T-cell (primary cell): ENCODE data around the gene UACA. TPM values are rescaled to one million over a fixed set of nuclear protein-coding genes. Genes with fewer than 3 reads are reported as not detected.

ENCODE experiments used
- ATAC-seq, 4 experiments: fragments of 200-7000 bp in 3 of 4; fragments of 150-1000 bp in 1 of 4; cut with Tn5 transposase; replicated peaks in 1 of 4; 1 replicate in 3 of 4; 2 replicates in 1 of 4; pipeline ENCODE4 v1.10.0; 2021; ENCODE audit warnings: moderate library complexity in 3 of 4, mild to moderate bottlenecking in 2 of 4, moderate number of reproducible peaks in 1 of 4
- CTCF ChIA-PET, 2 donors: fragments of 300-600 bp; sonication (Branson Sonifier 250); formaldehyde crosslinking; loops; one replicate each; lab custom pipeline; 2022; ENCODE audit warnings: antibody characterized with exemption in 2 of 2; lab: Charles Lee
- POLR2A ChIA-PET, 2 donors: fragments of 300-600 bp; sonication (Branson Sonifier 250); formaldehyde crosslinking; loops; one replicate each; lab custom pipeline; 2022; ENCODE audit warnings: antibody characterized with exemption in 2 of 2; lab: Charles Lee
- DNase-seq, 35 experiments: peaks; one replicate each; pipeline versions ENCODE4 v3.0.0 to v3.0.0-alpha.2; 2013 to 2023
- H3K27ac ChIP-seq: one replicate; pipeline ENCODE4 v1.5.1; 2013; ENCODE audit warnings: low read length
- H3K27me3 ChIP-seq, 2 experiments: replicated peaks in 1 of 2; 1 replicate in 1 of 2; 2 replicates in 1 of 2; pipeline versions ENCODE4 v1.6.1 to v1.7.0; 2013; ENCODE audit warnings: low read length in 1 of 2, mixed read lengths in 1 of 2; ENCODE audit not compliant: control insufficient read depth in 2 of 2, insufficient read depth in 2 of 2; ENCODE audit errors: extremely low read depth in 1 of 2
- H3K36me3 ChIP-seq, 2 donors: 1 replicate in 1 of 2; 2 replicates in 1 of 2; pipeline versions ENCODE4 v1.6.1 to v1.7.0; 2013; ENCODE audit warnings: low read length in 1 of 2; ENCODE audit not compliant: control insufficient read depth in 2 of 2, insufficient read depth in 1 of 2; ENCODE audit errors: extremely low read depth in 1 of 2
- H3K4me1 ChIP-seq, 2 experiments: 1 replicate in 1 of 2; 2 replicates in 1 of 2; pipeline versions ENCODE4 v1.6.1 to v1.7.0; 2013; ENCODE audit warnings: low read length in 2 of 2, mixed read lengths in 1 of 2; ENCODE audit not compliant: insufficient read depth in 2 of 2, control insufficient read depth in 1 of 2; ENCODE audit errors: extremely low read depth in 1 of 2
- H3K4me3 ChIP-seq, 2 donors: 1 replicate in 1 of 2; 2 replicates in 1 of 2; pipeline versions ENCODE4 v1.5.1 to v1.7.0; 2013; ENCODE audit warnings: mild to moderate bottlenecking in 2 of 2, low read length in 1 of 2, moderate library complexity in 1 of 2; ENCODE audit not compliant: control insufficient read depth in 1 of 2; ENCODE audit errors: extremely low read depth in 1 of 2
- H3K9me3 ChIP-seq: 2 replicates; pipeline ENCODE4 v1.7.0; 2013
- H3K27ac Mint-ChIP-seq, 2 donors: one replicate each; pipeline ENCODE4 v1.8.0; 2020 to 2021; ENCODE audit warnings: mild to moderate bottlenecking in 2 of 2, mixed read lengths in 2 of 2
- H3K27me3 Mint-ChIP-seq, 2 donors: one replicate each; pipeline ENCODE4 v1.8.0; 2021 to 2022; ENCODE audit warnings: mixed read lengths in 2 of 2
- H3K36me3 Mint-ChIP-seq: one replicate; pipeline ENCODE4 v1.8.0; 2021; ENCODE audit warnings: mixed read lengths
- H3K4me1 Mint-ChIP-seq, 3 donors: one replicate each; pipeline ENCODE4 v1.8.0; 2020 to 2022; ENCODE audit warnings: mixed read lengths in 3 of 3, mild to moderate bottlenecking in 1 of 3
- H3K4me3 Mint-ChIP-seq, 3 donors: one replicate each; pipeline ENCODE4 v1.8.0; 2020 to 2022; ENCODE audit warnings: mild to moderate bottlenecking in 3 of 3, mixed read lengths in 3 of 3, moderate library complexity in 3 of 3
- H3K9me3 Mint-ChIP-seq, 3 donors: one replicate each; pipeline ENCODE4 v1.8.0; 2020 to 2022; ENCODE audit warnings: mixed read lengths in 3 of 3
- WGBS: methylation state at CpG from one replicate; pipeline ENCODE4 v1.1.5; 2013; ENCODE audit warnings: missing lambda C conversion rate; ENCODE audit not compliant: insufficient coverage; 5-methylcytosine and 5-hydroxymethylcytosine counted together
- total RNA-seq, 35 experiments: library from RNA in 6 of 35; stranded (reverse) in 6 of 35; fragments of 120-200 nt in 1 of 35; gene quantifications; one replicate each; pipeline versions ENCODE4 v1.2.1 to v1.2.4 and lab custom pipeline; 2013 to 2026

Gene UACA
- total RNA-seq, 5 donors from 2014 or later (not counting 1 experiment from before 2014, with no cell fraction given): 0.08 to 1.3 (median 0.70) TPM

DNA sequence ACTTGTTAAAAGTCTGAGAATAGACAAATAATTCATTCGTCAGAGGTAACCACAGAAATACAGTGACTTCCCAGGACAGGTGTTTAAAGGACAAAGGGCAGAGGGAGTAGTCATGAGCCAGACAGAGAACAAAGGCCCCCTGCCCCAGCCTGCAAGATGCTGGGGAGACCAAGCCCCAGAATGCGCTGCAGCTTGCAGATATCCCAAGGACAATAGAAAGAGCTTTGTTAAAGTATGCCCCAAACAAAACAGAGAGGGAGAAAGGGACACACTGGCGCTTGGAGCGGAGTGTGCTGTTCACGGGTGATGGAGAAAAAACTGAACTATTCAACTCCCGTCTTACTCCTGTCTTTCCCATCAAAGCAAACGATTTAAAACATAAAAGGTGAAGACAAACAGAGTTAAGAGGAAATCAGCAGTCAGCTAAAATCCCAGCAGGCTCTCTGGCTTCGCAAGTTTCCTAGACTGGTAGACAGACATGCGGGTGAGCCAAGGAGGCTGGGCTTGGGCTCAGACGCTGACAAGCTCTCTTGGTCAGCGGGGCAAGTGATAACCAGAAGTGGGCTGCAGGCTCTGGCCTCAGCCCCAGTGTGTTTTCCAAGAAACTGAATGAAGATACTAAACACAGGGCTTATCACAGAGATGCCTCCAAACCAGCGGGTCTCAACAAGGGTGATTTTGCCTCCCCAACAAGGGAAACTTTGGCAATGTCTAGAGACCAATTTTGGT is 130.1 kb downstream of the UACA start:
- no peaks in the 10 kb centered on the region for H3K36me3 ChIP-seq
- ChIA-PET POLR2A (no interaction called here), CTCF (no interaction called here)
- Mint-ChIP-seq H3K4me3 (no peak overlapping the region), H3K27ac (no peak overlapping the region), H3K9me3 (no peaks in the 10 kb centered on the region), H3K36me3 (no peaks in the 10 kb centered on the region), H3K4me1 (peaks cover 10 to 22% (median 11%) of the 10 kb centered on the region in 3 donors), H3K27me3 (peaks cover 17 to 25% of the 10 kb centered on the region in 2 donors)
- no peak for DNase-seq
- 86% methylated on average over 6 of the region's 12 CpGs for WGBS
- H3K4me1 ChIP-seq: no peaks in the 10 kb centered on the region
- no peak overlapping the region for H3K4me3 ChIP-seq
- no peak overlapping the region for H3K27ac ChIP-seq
- peaks cover 0 to 29% of the 10 kb centered on the region in 2 experiments for H3K27me3 ChIP-seq
- H3K9me3 ChIP-seq: no peaks in the 10 kb centered on the region
- no peak for ATAC-seq

DNA sequence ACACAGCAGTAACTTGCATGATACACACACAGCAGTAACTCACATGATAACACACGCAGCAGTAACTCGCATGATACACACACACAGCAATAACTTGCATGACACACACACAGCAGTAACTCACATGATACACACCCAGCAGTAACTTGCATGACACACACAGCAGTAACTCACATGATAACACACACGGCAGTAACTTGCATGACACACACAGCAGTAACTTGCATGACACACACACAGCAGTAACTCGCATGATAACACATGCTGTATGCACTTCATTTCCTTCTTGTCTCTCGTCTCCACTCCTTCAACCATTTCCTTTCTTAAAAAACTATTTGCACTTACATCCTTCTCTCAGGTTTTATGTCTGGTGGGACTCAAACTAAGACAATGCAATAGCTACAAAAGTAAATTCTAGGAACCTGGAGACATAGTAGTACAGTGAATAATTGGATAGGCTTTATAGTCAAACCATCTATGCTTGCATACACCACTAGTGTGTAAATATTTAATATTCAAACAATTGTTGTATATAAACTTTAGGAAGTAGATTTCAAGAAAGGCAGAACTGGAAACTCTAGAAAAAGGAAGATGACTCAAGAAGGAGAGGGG is 130.8 kb downstream of the UACA start:
- Mint-ChIP-seq H3K27me3 (peaks cover 17 to 32% of the 10 kb centered on the region in 2 donors), H3K4me1 (peaks cover 10 to 22% (median 11%) of the 10 kb centered on the region in 3 donors), H3K36me3 (no peaks in the 10 kb centered on the region), H3K4me3 (no peak overlapping the region), H3K9me3 (no peaks in the 10 kb centered on the region), H3K27ac (no peak overlapping the region)
- no peak for DNase-seq
- 68% methylated on average over 3 of the region's 5 CpGs for WGBS
- Histone ChIP-seq H3K27me3 (peaks cover 0 to 34% of the 10 kb centered on the region in 2 experiments), H3K36me3 (no peaks in the 10 kb centered on the region), H3K27ac (no peak overlapping the region), H3K9me3 (no peaks in the 10 kb centered on the region), H3K4me1 (no peaks in the 10 kb centered on the region), H3K4me3 (no peak overlapping the region)
- no peak for ATAC-seq
- ChIA-PET POLR2A (no interaction called here), CTCF (no interaction called here)

- peaks cover 0 to 35% of the 10 kb centered on the region in 2 experiments for H3K27me3 ChIP-seq
- no peak overlapping the region for H3K27ac ChIP-seq
- peaks cover 10 to 22% (median 11%) of the 10 kb centered on the region in 3 donors for H3K4me1 Mint-ChIP-seq
- H3K9me3 Mint-ChIP-seq: no peaks in the 10 kb centered on the region
- WGBS: 68% methylated on average over 4 of the region's 4 CpGs
- no peaks in the 10 kb centered on the region for H3K36me3 Mint-ChIP-seq
- CTCF ChIA-PET: no interaction called here
- no peak overlapping the region for H3K4me3 ChIP-seq
- no peak overlapping the region for H3K27ac Mint-ChIP-seq
- H3K27me3 Mint-ChIP-seq: peaks cover 17 to 34% of the 10 kb centered on the region in 2 donors
- ATAC-seq (no peak), DNase-seq (no peak)
- POLR2A ChIA-PET: no interaction called here
- H3K36me3 ChIP-seq: no peaks in the 10 kb centered on the region
- H3K4me1 ChIP-seq: no peaks in the 10 kb centered on the region
- no peak overlapping the region for H3K4me3 Mint-ChIP-seq
- H3K9me3 ChIP-seq: no peaks in the 10 kb centered on the region
Observed at GRCh38 chr15:70632079-70632478, 131.3 kb downstream of the UACA start.

GRCh38 chr15:70629735-70630273 is 133.6 kb downstream of the UACA start:
- no peak overlapping the region for H3K4me3 ChIP-seq
- no peak overlapping the region for H3K27ac Mint-ChIP-seq
- no peaks in the 10 kb centered on the region for H3K4me1 ChIP-seq
- H3K9me3 ChIP-seq: no peaks in the 10 kb centered on the region
- WGBS: 81% methylated on average over 8 of the region's 11 CpGs
- peaks cover 16 to 46% of the 10 kb centered on the region in 2 donors for H3K27me3 Mint-ChIP-seq
- no peaks in the 10 kb centered on the region for H3K36me3 ChIP-seq
- H3K36me3 Mint-ChIP-seq: no peaks in the 10 kb centered on the region
- ATAC-seq (no peak), DNase-seq (no peak)
- POLR2A ChIA-PET: no interaction called here
- no peak overlapping the region for H3K27ac ChIP-seq
- H3K4me3 Mint-ChIP-seq: no peak overlapping the region
- peaks cover 0 to 29% of the 10 kb centered on the region in 2 experiments for H3K27me3 ChIP-seq
- H3K9me3 Mint-ChIP-seq: no peaks in the 10 kb centered on the region
- H3K4me1 Mint-ChIP-seq: peaks cover 7 to 17% (median 11%) of the 10 kb centered on the region in 3 donors
- CTCF ChIA-PET: interaction anchor here in 1 of 2 donors (0.6 kb wide), 1 partner anchor 15 kb away, joined by 3 read pairs; no protein-coding TSS in a partner anchor

DNA sequence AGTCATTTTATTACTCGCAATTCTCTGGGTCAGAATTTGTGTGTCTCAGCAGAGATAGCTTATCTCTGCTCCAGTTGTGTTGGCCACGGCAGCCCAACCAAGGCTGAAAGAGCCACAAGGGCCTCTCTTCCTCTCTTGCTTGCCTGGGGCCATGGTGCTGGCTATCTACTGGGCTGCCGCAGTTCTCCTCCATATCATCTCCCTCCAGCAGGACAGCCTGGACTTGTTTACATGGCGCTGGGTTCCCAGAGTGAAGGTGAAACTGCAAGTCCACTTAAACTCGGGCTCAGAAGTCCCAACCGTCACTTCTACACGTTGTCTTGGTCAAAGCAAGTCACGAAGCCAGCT is 134.8 kb downstream of the UACA start:
- Histone ChIP-seq H3K4me3 (no peak overlapping the region), H3K27ac (no peak overlapping the region), H3K27me3 (peaks cover 0 to 29% of the 10 kb centered on the region in 2 experiments), H3K36me3 (no peaks in the 10 kb centered on the region), H3K4me1 (no peaks in the 10 kb centered on the region), H3K9me3 (no peaks in the 10 kb centered on the region)
- Mint-ChIP-seq H3K9me3 (peaks cover 3 to 5% (median 5%) of the 10 kb centered on the region in 3 donors), H3K27ac (no peak overlapping the region), H3K36me3 (no peaks in the 10 kb centered on the region), H3K4me1 (peaks cover 7 to 17% (median 11%) of the 10 kb centered on the region in 3 donors), H3K27me3 (peaks cover 13 to 48% of the 10 kb centered on the region in 2 donors), H3K4me3 (no peak overlapping the region)
- ATAC-seq (no peak), DNase-seq (no peak)
- WGBS: 84% methylated on average over 8 of the region's 8 CpGs
- CTCF ChIA-PET: no interaction called here
- POLR2A ChIA-PET: no interaction called here

- peaks cover 10 to 45% of the 10 kb centered on the region in 2 donors for H3K27me3 Mint-ChIP-seq
- peaks cover 7 to 12% (median 9%) of the 10 kb centered on the region in 3 donors for H3K4me1 Mint-ChIP-seq
- no peaks in the 10 kb centered on the region for H3K36me3 Mint-ChIP-seq
- H3K9me3 Mint-ChIP-seq: peaks cover 4 to 8% (median 5%) of the 10 kb centered on the region in 3 donors
- ATAC-seq (no peak), DNase-seq (no peak)
- H3K27ac ChIP-seq: no peak overlapping the region
- H3K36me3 ChIP-seq: no peaks in the 10 kb centered on the region
- POLR2A ChIA-PET: no interaction called here
- peaks cover 0 to 29% of the 10 kb centered on the region in 2 experiments for H3K27me3 ChIP-seq
- H3K4me1 ChIP-seq: no peaks in the 10 kb centered on the region
- CTCF ChIA-PET: no interaction called here
- H3K27ac Mint-ChIP-seq: no peak overlapping the region
- no peaks in the 10 kb centered on the region for H3K9me3 ChIP-seq
- H3K4me3 Mint-ChIP-seq: no peak overlapping the region
- WGBS: 48% methylated on average over 12 of the region's 15 CpGs
- no peak overlapping the region for H3K4me3 ChIP-seq
Observed at GRCh38 chr15:70627734-70628548, 135.4 kb downstream of the UACA start.
